Measurements from ENCODE around the gene CLEC10A. TPM values are rescaled to one million over a fixed set of nuclear protein-coding genes. Genes with fewer than 3 reads are reported as not detected.

CLEC10A gene
- polyA plus RNA-seq, 1 donor (not counting 4 experiments of a cell fraction or from before 2014, with no cell fraction given): not detected

DNA sequence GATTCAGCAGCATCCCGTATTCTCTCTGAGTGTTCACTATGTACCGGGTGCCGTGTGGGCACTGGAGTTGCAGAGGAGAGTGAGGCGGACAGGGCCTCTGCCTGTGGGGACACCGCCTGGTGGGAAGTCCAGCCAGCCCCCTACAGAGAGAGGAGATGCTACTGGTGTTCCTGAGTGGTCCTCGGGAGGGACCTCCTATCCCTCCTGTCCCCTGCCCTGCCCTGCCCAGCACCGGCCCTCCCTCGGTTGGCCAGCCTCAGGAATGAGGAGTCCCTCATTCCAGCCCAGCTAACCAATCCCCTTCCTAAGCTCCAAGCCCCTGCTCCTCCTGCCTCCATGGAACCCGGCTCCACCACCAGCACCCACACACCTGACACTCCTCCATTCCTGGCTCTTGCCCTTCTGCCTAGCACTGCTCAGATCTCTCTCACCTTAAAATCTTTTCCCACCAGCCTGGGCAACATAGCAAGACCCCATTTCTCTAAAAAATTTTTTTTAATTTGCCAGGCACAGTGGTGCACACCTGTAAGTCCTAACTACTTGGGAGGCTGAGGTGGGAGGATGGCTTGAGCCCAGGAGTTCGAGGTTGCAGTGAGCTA, 32.6 kb upstream of the CLEC10A start:
- no peaks in the 10 kb centered on the region for H4K20me1 ChIP-seq (ENCODE audit: control insufficient read depth, extremely low read depth, insufficient read depth, low read length)
- no peak overlapping the region for H3K4me2 ChIP-seq (ENCODE audit: control insufficient read depth, extremely low read depth, insufficient read depth, low read depth, low read length)
- H3K79me2 ChIP-seq (ENCODE audit: control insufficient read depth, insufficient read depth, low read length): no peaks in the 10 kb centered on the region
- no peak overlapping the region for H3K4me3 ChIP-seq (ENCODE audit: control insufficient read depth in 2 of 3, extremely low read depth in 1 of 3, insufficient read depth in 2 of 3, low read depth in 1 of 3, low read length in 3 of 3)
- peaks cover under 1% of the 10 kb centered on the region for H3K27me3 ChIP-seq (ENCODE audit: control insufficient read depth, extremely low read depth, insufficient read depth, low read length)
- H3K36me3 ChIP-seq (ENCODE audit: control insufficient read depth in 2 of 2, extremely low read depth in 1 of 2, insufficient read depth in 2 of 2, low read length in 2 of 2): no peaks in the 10 kb centered on the region
- H3K9me3 ChIP-seq (ENCODE audit: control insufficient read depth, low read depth, low read length): no peaks in the 10 kb centered on the region
- no peaks in the 10 kb centered on the region for H3K9me1 ChIP-seq (ENCODE audit: control insufficient read depth, extremely low read depth, insufficient read depth, low read length)
- no peak for TF ChIP-seq EZH2 (IDR thresholded peaks at IDR 0.05; ENCODE audit: low read length)
- TF ChIP-seq, protein P1, sequence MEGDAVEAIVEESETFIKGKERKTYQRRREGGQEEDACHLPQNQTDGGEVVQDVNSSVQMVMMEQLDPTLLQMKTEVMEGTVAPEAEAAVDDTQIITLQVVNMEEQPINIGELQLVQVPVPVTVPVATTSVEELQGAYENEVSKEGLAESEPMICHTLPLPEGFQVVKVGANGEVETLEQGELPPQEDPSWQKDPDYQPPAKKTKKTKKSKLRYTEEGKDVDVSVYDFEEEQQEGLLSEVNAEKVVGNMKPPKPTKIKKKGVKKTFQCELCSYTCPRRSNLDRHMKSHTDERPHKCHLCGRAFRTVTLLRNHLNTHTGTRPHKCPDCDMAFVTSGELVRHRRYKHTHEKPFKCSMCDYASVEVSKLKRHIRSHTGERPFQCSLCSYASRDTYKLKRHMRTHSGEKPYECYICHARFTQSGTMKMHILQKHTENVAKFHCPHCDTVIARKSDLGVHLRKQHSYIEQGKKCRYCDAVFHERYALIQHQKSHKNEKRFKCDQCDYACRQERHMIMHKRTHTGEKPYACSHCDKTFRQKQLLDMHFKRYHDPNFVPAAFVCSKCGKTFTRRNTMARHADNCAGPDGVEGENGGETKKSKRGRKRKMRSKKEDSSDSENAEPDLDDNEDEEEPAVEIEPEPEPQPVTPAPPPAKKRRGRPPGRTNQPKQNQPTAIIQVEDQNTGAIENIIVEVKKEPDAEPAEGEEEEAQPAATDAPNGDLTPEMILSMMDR (optimal IDR thresholded peaks at IDR 0.05 in 1 of 3, IDR thresholded peaks at IDR 0.05 in 1 of 3, conservative IDR thresholded peaks at IDR 0.05 in 1 of 3; ENCODE audit: extremely low read depth in 1 of 3, insufficient read depth in 2 of 3, low read length in 3 of 3): no peak
- dilution Hi-C loops (cut with MboI; ENCODE audit: extremely low pct_ligation_motif_present, low sequenced_read_pairs): no loop called here
- no peak overlapping the region for H2AFZ ChIP-seq (ENCODE audit: control insufficient read depth, low read length)
- no peak for DNase-seq (ENCODE audit: low read depth, low spot score)
- no peak overlapping the region for H3K27ac ChIP-seq (ENCODE audit: control insufficient read depth, insufficient read depth, low read length)
- no peaks in the 10 kb centered on the region for H3K4me1 ChIP-seq (ENCODE audit: control insufficient read depth, extremely low read depth, insufficient read depth, low read length)
- H3K9ac ChIP-seq (ENCODE audit: control insufficient read depth, extremely low read depth, insufficient read depth, low read length): no peak overlapping the region
- no peak for FAIRE-seq

- H4K20me1 ChIP-seq (ENCODE audit: control insufficient read depth, extremely low read depth, insufficient read depth, low read length): no peaks in the 10 kb centered on the region
- H3K36me3 ChIP-seq (ENCODE audit: control insufficient read depth in 2 of 2, extremely low read depth in 1 of 2, insufficient read depth in 2 of 2, low read length in 2 of 2): no peaks in the 10 kb centered on the region
- H3K9ac ChIP-seq (ENCODE audit: control insufficient read depth, extremely low read depth, insufficient read depth, low read length): no peak overlapping the region
- H3K4me3 ChIP-seq (ENCODE audit: control insufficient read depth in 2 of 3, extremely low read depth in 1 of 3, insufficient read depth in 2 of 3, low read depth in 1 of 3, low read length in 3 of 3): no peak overlapping the region
- H2AFZ ChIP-seq (ENCODE audit: control insufficient read depth, low read length): no peak overlapping the region
- H3K27me3 ChIP-seq (ENCODE audit: control insufficient read depth, extremely low read depth, insufficient read depth, low read length): peaks cover 3% of the 10 kb centered on the region
- DNase-seq (ENCODE audit: low read depth, low spot score): no peak
- TF ChIP-seq EZH2 (IDR thresholded peaks at IDR 0.05; ENCODE audit: low read length): no peak
- TF ChIP-seq, protein P1 (optimal IDR thresholded peaks at IDR 0.05 in 1 of 3, IDR thresholded peaks at IDR 0.05 in 1 of 3, conservative IDR thresholded peaks at IDR 0.05 in 1 of 3; ENCODE audit: extremely low read depth in 1 of 3, insufficient read depth in 2 of 3, low read length in 3 of 3): no peak
- H3K79me2 ChIP-seq (ENCODE audit: control insufficient read depth, insufficient read depth, low read length): no peaks in the 10 kb centered on the region
- no peaks in the 10 kb centered on the region for H3K9me1 ChIP-seq (ENCODE audit: control insufficient read depth, extremely low read depth, insufficient read depth, low read length)
- no peak overlapping the region for H3K27ac ChIP-seq (ENCODE audit: control insufficient read depth, insufficient read depth, low read length)
- H3K4me2 ChIP-seq (ENCODE audit: control insufficient read depth, extremely low read depth, insufficient read depth, low read depth, low read length): no peak overlapping the region
- H3K9me3 ChIP-seq (ENCODE audit: control insufficient read depth, low read depth, low read length): no peaks in the 10 kb centered on the region
- H3K4me1 ChIP-seq (ENCODE audit: control insufficient read depth, extremely low read depth, insufficient read depth, low read length): no peaks in the 10 kb centered on the region
- FAIRE-seq: no peak
- dilution Hi-C loops (cut with MboI; ENCODE audit: extremely low pct_ligation_motif_present, low sequenced_read_pairs): no loop called here
Measured at GRCh38 chr17:7111784-7112509, 31.9 kb upstream of the CLEC10A start.
